Breast epithelium (tissue), 3 donors: ENCODE data around the gene NIPAL1.

Experiments used
- POLR2A ChIP-seq: fragments of 450-650 bp; IDR thresholded peaks from one replicate; pipeline ENCODE4 v1.6.1; 2016; ENCODE audit warnings: antibody characterized with exemption, mild to moderate bottlenecking, moderate library complexity
- TF ChIP-seq, protein P1 (sequence below), 3 donors: fragments of 450-650 bp; IDR thresholded peaks; one replicate each; pipeline ENCODE4 v1.5.1; 2016 to 2017; ENCODE audit warnings: antibody characterized with exemption in 3 of 3, mild to moderate bottlenecking in 3 of 3, moderate library complexity in 3 of 3

GRCh38 chr4:48035952-48036351, 19.4 kb downstream of the NIPAL1 start:
- TF ChIP-seq, protein P1, sequence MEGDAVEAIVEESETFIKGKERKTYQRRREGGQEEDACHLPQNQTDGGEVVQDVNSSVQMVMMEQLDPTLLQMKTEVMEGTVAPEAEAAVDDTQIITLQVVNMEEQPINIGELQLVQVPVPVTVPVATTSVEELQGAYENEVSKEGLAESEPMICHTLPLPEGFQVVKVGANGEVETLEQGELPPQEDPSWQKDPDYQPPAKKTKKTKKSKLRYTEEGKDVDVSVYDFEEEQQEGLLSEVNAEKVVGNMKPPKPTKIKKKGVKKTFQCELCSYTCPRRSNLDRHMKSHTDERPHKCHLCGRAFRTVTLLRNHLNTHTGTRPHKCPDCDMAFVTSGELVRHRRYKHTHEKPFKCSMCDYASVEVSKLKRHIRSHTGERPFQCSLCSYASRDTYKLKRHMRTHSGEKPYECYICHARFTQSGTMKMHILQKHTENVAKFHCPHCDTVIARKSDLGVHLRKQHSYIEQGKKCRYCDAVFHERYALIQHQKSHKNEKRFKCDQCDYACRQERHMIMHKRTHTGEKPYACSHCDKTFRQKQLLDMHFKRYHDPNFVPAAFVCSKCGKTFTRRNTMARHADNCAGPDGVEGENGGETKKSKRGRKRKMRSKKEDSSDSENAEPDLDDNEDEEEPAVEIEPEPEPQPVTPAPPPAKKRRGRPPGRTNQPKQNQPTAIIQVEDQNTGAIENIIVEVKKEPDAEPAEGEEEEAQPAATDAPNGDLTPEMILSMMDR (IDR thresholded peaks at IDR 0.05), result no peak
- no peak for TF ChIP-seq POLR2A
